K562 (cell line): ENCODE measurements around the gene ZNF665. TPM values are rescaled to one million over a fixed set of nuclear protein-coding genes. Genes with fewer than 3 reads are reported as not detected.

Experiments used
- ATAC-seq: fragments of 200-7000 bp; cut with Tn5 transposase; 3 replicates; pipeline ENCODE4 v1.9.1; 2020; ENCODE audit warnings: moderate library complexity
- BruUV-seq: library from RNA; stranded (reverse); fragments of 400-500 nt; replicated peaks from 2 replicates; lab custom pipeline; 2021; lab: Mats Ljungman, UMichigan
- CTCF ChIA-PET: fragments of 300-600 bp; formaldehyde crosslinking; extraction: SDS; loops from one replicate; lab custom pipeline; 2021; ENCODE audit warnings: low intra/inter-chr PET ratio; lab: Yijun Ruan, JAX
- POLR2A ChIA-PET: fragments of 300-600, 350-650 bp; sonication (Branson Sonifier 250); formaldehyde crosslinking; extraction: SDS; loops from one replicate; lab custom pipeline; 2021; ENCODE audit warnings: antibody characterized with exemption, inconsistent platforms; lab: Yijun Ruan, JAX
- DNase-seq, 4 experiments: peaks; one replicate each; pipeline versions ENCODE4 v3.0.0 to v3.0.0-alpha.2; 2011 to 2018; ENCODE audit warnings: low spot score in 3 of 4, mixed read lengths in 3 of 4; ENCODE audit errors: extremely low read depth in 1 of 4
- FAIRE-seq: peaks from 2 replicates; lab custom pipeline; 2011; peaks lifted over from hg19 to GRCh38; lab: Jason Lieb, UNC
- H2AFZ ChIP-seq: 2 replicates; pipeline ENCODE4 v1.6.0; 2011; ENCODE audit warnings: low read depth, low read length, control low read depth, inconsistent platforms
- H3K27ac ChIP-seq: fragments of 200-600 bp; 3 replicates; pipeline ENCODE4 v1.8.0; 2011; ENCODE audit warnings: low read depth, mild to moderate bottlenecking, control low read depth, inconsistent platforms, low read length, moderate library complexity, mixed read lengths; ENCODE audit errors: extremely low read depth
- H3K27me3 ChIP-seq, 2 experiments: fragments of 300-600 bp in 1 of 2; 2 replicates in 1 of 2; 3 replicates in 1 of 2; pipeline versions ENCODE4 v1.6.0 to v1.8.0; 2011; ENCODE audit warnings: inconsistent platforms in 2 of 2, low read length in 2 of 2, mild to moderate bottlenecking in 1 of 2, mixed read lengths in 1 of 2, moderate library complexity in 1 of 2; ENCODE audit not compliant: control insufficient read depth in 2 of 2, insufficient read depth in 2 of 2
- H3K36me3 ChIP-seq: fragments of 300-600 bp; 3 replicates; pipeline ENCODE4 v1.8.0; 2011; ENCODE audit warnings: mild to moderate bottlenecking, low read length, inconsistent platforms; ENCODE audit not compliant: control insufficient read depth, insufficient read depth
- H3K4me1 ChIP-seq, 2 experiments: fragments of 200-600 bp in 1 of 2; replicated peaks in 1 of 2; 2 replicates in 1 of 2; 3 replicates in 1 of 2; pipeline versions ENCODE4 v1.5.1 to v1.8.0; 2011; ENCODE audit warnings: inconsistent platforms in 2 of 2, low read length in 2 of 2, mild to moderate bottlenecking in 1 of 2, mixed read lengths in 1 of 2, moderate library complexity in 1 of 2; ENCODE audit not compliant: control insufficient read depth in 2 of 2, insufficient read depth in 2 of 2
- H3K4me2 ChIP-seq: 2 replicates; pipeline ENCODE4 v1.6.1; 2011; ENCODE audit warnings: low read length, control low read depth, inconsistent platforms, mixed read lengths; ENCODE audit not compliant: insufficient read depth
- H3K4me3 ChIP-seq: fragments of 200-600 bp; sonication (generic), shearing (Covaris generic); 2 replicates; pipeline ENCODE4 v1.5.1; 2016; ENCODE audit warnings: control low read depth, inconsistent platforms
- H3K79me2 ChIP-seq: fragments of 200-600 bp; 3 replicates; pipeline ENCODE4 v1.8.0; 2011; ENCODE audit warnings: low read length, inconsistent platforms; ENCODE audit not compliant: control insufficient read depth, insufficient read depth
- H3K9ac ChIP-seq, 2 experiments: 2 replicates each; pipeline versions ENCODE4 v1.6.0 to v1.6.1; 2011; ENCODE audit warnings: low read depth in 2 of 2, low read length in 2 of 2, control low read depth in 1 of 2, inconsistent platforms in 1 of 2, mild to moderate bottlenecking in 1 of 2, mixed read lengths in 1 of 2; ENCODE audit not compliant: insufficient read depth in 1 of 2
- H3K9me1 ChIP-seq: one replicate; pipeline ENCODE4 v1.6.0; 2011; ENCODE audit warnings: inconsistent platforms, mild to moderate bottlenecking, low read length, moderate library complexity; ENCODE audit not compliant: control insufficient read depth, insufficient read depth
- H3K9me3 ChIP-seq: replicated peaks from 2 replicates; pipeline ENCODE4 v1.5.1; 2011; ENCODE audit warnings: low read depth, low read length, inconsistent platforms; ENCODE audit not compliant: control insufficient read depth, insufficient read depth
- H4K20me1 ChIP-seq: replicated peaks from 2 replicates; pipeline ENCODE4 v1.6.1; 2011; ENCODE audit warnings: low read length, inconsistent platforms, mixed read lengths; ENCODE audit not compliant: control insufficient read depth, insufficient read depth
- ELK1 ChIP-seq: sonication (generic); formaldehyde crosslinking; IDR thresholded peaks from 2 replicates; pipeline ENCODE4 v1.8.1; 2022; ENCODE audit warnings: missing genetic modification reagents
- HBP1 ChIP-seq: fragments of 450-650 bp; formaldehyde crosslinking; IDR thresholded peaks from 2 replicates; pipeline ENCODE4 v1.4.0; 2022; ENCODE audit warnings: missing genetic modification characterization
- KDM4B ChIP-seq, 2 experiments: fragments of 450-650 bp in 1 of 2; sonication (generic) in 1 of 2; IDR thresholded peaks; 2 replicates each; pipeline ENCODE4 v1.6.1; 2016 to 2017; ENCODE audit warnings: borderline replicate concordance in 2 of 2, antibody characterized with exemption in 1 of 2, low read depth in 1 of 2, mild to moderate bottlenecking in 1 of 2
- MEF2D ChIP-seq: conservative IDR thresholded peaks from 2 replicates; pipeline ENCODE4 v1.6.1; 2016; ENCODE audit warnings: low read depth, missing genetic modification characterization, missing compliant biosample characterization
- RBFOX2 ChIP-seq: fragments of 200-400 bp; formaldehyde crosslinking; IDR thresholded peaks from 2 replicates; pipeline ENCODE4 v1.6.1; 2017; ENCODE audit warnings: low read depth, mild to moderate bottlenecking, low read length, moderate library complexity
- SAFB2 ChIP-seq: fragments of 200-400 bp; formaldehyde crosslinking; IDR thresholded peaks from 2 replicates; pipeline ENCODE4 v1.6.1; 2018; ENCODE audit warnings: borderline replicate concordance, low read length, low read depth, moderate library complexity; ENCODE audit not compliant: severe bottlenecking
- SMARCC2 ChIP-seq: fragments of 450-650 bp; IDR thresholded peaks from 2 replicates; pipeline ENCODE4 v1.6.1; 2017; ENCODE audit warnings: antibody characterized with exemption, moderate library complexity, mild to moderate bottlenecking, low read depth
- XRCC3 ChIP-seq: fragments of 450-650 bp; IDR thresholded peaks from 2 replicates; pipeline ENCODE4 v1.6.1; 2017; ENCODE audit warnings: mild to moderate bottlenecking, moderate library complexity
- XRCC4 ChIP-seq: IDR thresholded peaks from one replicate; pipeline ENCODE4 v1.6.1; 2011; ENCODE audit not compliant: insufficient read depth, insufficient read length; ENCODE audit errors: extremely low read depth
- ZBTB40 ChIP-seq, 2 experiments: fragments of 450-650 bp in 1 of 2; sonication (generic) in 1 of 2; formaldehyde crosslinking in 1 of 2; IDR thresholded peaks; 2 replicates each; pipeline versions ENCODE4 v1.7.1 to v1.9.0; 2016 to 2022; ENCODE audit warnings: inconsistent platforms in 1 of 2, mild to moderate bottlenecking in 1 of 2, missing genetic modification reagents in 1 of 2
- ZNF239 ChIP-seq: fragments of 250-450 bp; sonication (Bioruptor Pico); IDR thresholded peaks from 2 replicates; pipeline ENCODE4 v1.4.0; 2020; ENCODE audit warnings: mild to moderate bottlenecking
- WGBS: fragments of 100-300 bp; shearing (Covaris generic); methylation state at CpG from one replicate; pipeline ENCODE4 v1.1.6; 2016; ENCODE audit warnings: low coverage, mixed read lengths; ENCODE audit not compliant: insufficient coverage; ENCODE audit errors: missing lambda C conversion rate; 5-methylcytosine and 5-hydroxymethylcytosine counted together
- in situ Hi-C: fragments of 300-500 bp; cut with MboI; formaldehyde crosslinking; loops from 4 replicates; pipeline ENCODE4 v1.15.0; 2018; ENCODE audit warnings: inconsistent platforms, mixed read lengths
- intact Hi-C: fragments of 100-400 bp; cut with micrococcal nuclease; formaldehyde crosslinking; loops from 2 replicates; pipeline ENCODE4 v1.14.2; 2022
- polyA plus RNA-seq, 8 experiments: library from polyadenylated mRNA; depleted of rRNA in 4 of 8; stranded (reverse) in 5 of 8; unstranded in 3 of 8; fragments of >200 nt; fragmentation: Nextera tagmentation in 2 of 8; fragmentation: Illumina TruSeq in 1 of 8; extraction: Ambion mirVana in 2 of 8; extraction: Trizol in 1 of 8; gene quantifications; 2 replicates each; pipeline versions ENCODE4 v1.2.1 to v1.2.3, GENCODE V29; 2011 to 2014; ENCODE audit warnings: inconsistent platforms in 1 of 8, missing spikeins in 1 of 8
- total RNA-seq, 7 experiments: library from RNA; depleted of rRNA in 6 of 7; stranded (reverse); fragments of >200 nt in 6 of 7; fragmentation: Illumina TruSeq in 2 of 7; extraction: Trizol in 2 of 7; gene quantifications; 2 replicates each; pipeline versions ENCODE4 v1.2.1 to v1.2.3, GENCODE V29; 2011 to 2021; ENCODE audit warnings: low replicate concordance in 1 of 7

Gene ZNF665
- total and polyA plus RNA-seq, 9 of the 15 experiments (the other 6 are each of a cell fraction or from before 2014, with no cell fraction given) = 1.9 to 7.6 (median 2.8) TPM

- intact Hi-C loops = no loop called here
- FAIRE-seq = no peak
- Histone ChIP-seq H3K4me2 (no peak overlapping the region), H3K4me3 (no peak overlapping the region), H4K20me1 (no peaks in the 10 kb centered on the region), H3K36me3 (no peaks in the 10 kb centered on the region), H3K9me1 (no peaks in the 10 kb centered on the region), H3K4me1 (no peaks in the 10 kb centered on the region), H3K79me2 (no peaks in the 10 kb centered on the region), H3K27ac (no peak overlapping the region), H3K27me3 (peaks cover 4 to 8% of the 10 kb centered on the region in 2 experiments; a peak in 2 of 5 replicates), H2AFZ (no peak overlapping the region), H3K9ac (no peak overlapping the region), H3K9me3 (no peaks in the 10 kb centered on the region)
- WGBS = 11% methylated on average over 7 of the region's 7 CpGs
- no TSS peak for BruUV-seq
- DNase-seq = no peak
- ChIA-PET CTCF (no interaction called here), POLR2A (interaction anchor here (0.7 kb wide), 1 partner anchor 18 kb away, joined by 3 read pairs; no protein-coding TSS in a partner anchor)
- no peak for ATAC-seq
- in situ Hi-C loops = no loop called here
- no peak for TF ChIP-seq ELK1 (CRISPR knock-in tag)
- no peak for TF ChIP-seq XRCC3
- no peak for TF ChIP-seq HBP1 (CRISPR knock-in tag)
- no peak for TF ChIP-seq XRCC4
- no peak for TF ChIP-seq RBFOX2
- no peak for TF ChIP-seq SMARCC2
- no peak for TF ChIP-seq ZNF239 (CRISPR knock-in tag)
- no peak for TF ChIP-seq ZBTB40 (IDR thresholded peaks at IDR 0.05)
- TF ChIP-seq ZBTB40 (CRISPR knock-in tag; IDR thresholded peaks at IDR 0.05) = no peak
- TF ChIP-seq KDM4B (IDR thresholded peaks at IDR 0.05; ENCODE audit: borderline replicate concordance in 2 of 2, low read depth in 1 of 2) = no peak
- no peak for TF ChIP-seq MEF2D
- no peak for TF ChIP-seq SAFB2
These were observed 62.7 kb downstream of the ZNF665 start for GRCh38 chr19:53130506-53130905.
